GM23338 (cell line): Measurements from ENCODE around the gene CCDC12. TPM values are rescaled to one million over a fixed set of nuclear protein-coding genes. Genes with fewer than 3 reads are reported as not detected.

ENCODE experiments used
- ATAC-seq: fragments of 200-7000 bp; cut with Tn5 transposase; 3 replicates; pipeline ENCODE4 v1.9.1; 2020
- DNase-seq: peaks from one replicate; pipeline ENCODE4 v3.0.0-alpha.2; 2015; ENCODE audit warnings: low spot score
- H2AFZ ChIP-seq: fragments of 200-600 bp; sonication (generic); 2 replicates; pipeline ENCODE4 v1.8.0; 2016; ENCODE audit warnings: antibody characterized with exemption, mild to moderate bottlenecking, moderate library complexity
- H3F3A ChIP-seq: fragments of 200-600 bp; sonication (generic); replicated peaks from 2 replicates; pipeline ENCODE4 v1.8.0; 2017; ENCODE audit warnings: antibody characterized with exemption, mixed run types, low read depth
- H3K27ac ChIP-seq: fragments of 200-600 bp; sonication (generic); 2 replicates; pipeline ENCODE4 v1.6.1; 2016; ENCODE audit warnings: low read depth
- H3K27me3 ChIP-seq: fragments of 200-600 bp; sonication (generic); 2 replicates; pipeline ENCODE4 v1.8.0; 2016; ENCODE audit warnings: mild to moderate bottlenecking, mixed run types, moderate library complexity; ENCODE audit not compliant: insufficient read depth
- H3K36me3 ChIP-seq: fragments of 200-600 bp; sonication (generic); 2 replicates; pipeline ENCODE4 v1.8.0; 2016; ENCODE audit warnings: mild to moderate bottlenecking; ENCODE audit not compliant: insufficient read depth
- H3K4me1 ChIP-seq: fragments of 200-600 bp; sonication (generic); 2 replicates; pipeline ENCODE4 v1.8.0; 2016; ENCODE audit warnings: mild to moderate bottlenecking, moderate library complexity; ENCODE audit not compliant: insufficient read depth
- H3K4me2 ChIP-seq: fragments of 200-600 bp; sonication (generic); 2 replicates; pipeline ENCODE4 v1.7.1; 2017; ENCODE audit warnings: mixed run types
- H3K4me3 ChIP-seq: fragments of 200-600 bp; sonication (generic); 2 replicates; pipeline ENCODE4 v1.6.1; 2016; ENCODE audit warnings: mixed run types
- H3K79me2 ChIP-seq: fragments of 200-600 bp; sonication (generic); replicated peaks from 2 replicates; pipeline ENCODE4 v1.8.0; 2017; ENCODE audit warnings: mild to moderate bottlenecking; ENCODE audit not compliant: insufficient read depth
- H3K9me2 ChIP-seq: fragments of 200-600 bp; sonication (generic); 2 replicates; pipeline ENCODE4 v1.8.0; 2017; ENCODE audit not compliant: insufficient read depth
- H4K20me1 ChIP-seq: fragments of 200-600 bp; sonication (generic); replicated peaks from 2 replicates; pipeline ENCODE4 v1.8.0; 2017; ENCODE audit warnings: mild to moderate bottlenecking; ENCODE audit not compliant: insufficient read depth
- H3K27ac Mint-ChIP-seq: 2 replicates; pipeline ENCODE4 v1.8.0; 2020; ENCODE audit warnings: inconsistent platforms, mild to moderate bottlenecking, moderate library complexity, mixed read lengths
- H3K27me3 Mint-ChIP-seq: 3 replicates; pipeline ENCODE4 v1.8.0; 2022; ENCODE audit warnings: low read depth, mild to moderate bottlenecking, moderate library complexity, mixed read lengths, inconsistent platforms; ENCODE audit not compliant: insufficient read depth, poor library complexity
- H3K36me3 Mint-ChIP-seq: 3 replicates; pipeline ENCODE4 v1.8.0; 2021; ENCODE audit warnings: low read depth, mild to moderate bottlenecking, inconsistent platforms, moderate library complexity, mixed read lengths
- H3K4me1 Mint-ChIP-seq: 3 replicates; pipeline ENCODE4 v1.8.0; 2020; ENCODE audit warnings: mild to moderate bottlenecking, inconsistent platforms, mixed read lengths
- H3K4me3 Mint-ChIP-seq: 3 replicates; pipeline ENCODE4 v1.8.0; 2021; ENCODE audit warnings: moderate library complexity, mild to moderate bottlenecking, inconsistent platforms, mixed read lengths
- H3K9me3 Mint-ChIP-seq: 3 replicates; pipeline ENCODE4 v1.8.0; 2020; ENCODE audit warnings: moderate library complexity, mild to moderate bottlenecking, inconsistent platforms, mixed read lengths
- EZH2 ChIP-seq: fragments of 200-600 bp; sonication (generic); IDR thresholded peaks from one replicate; pipeline ENCODE4 v1.8.0; 2017; ENCODE audit warnings: antibody characterized with exemption, mild to moderate bottlenecking, low read depth; ENCODE audit not compliant: unreplicated experiment
- EZH2phosphoT487 ChIP-seq: fragments of 200-600 bp; sonication (generic); IDR thresholded peaks from one replicate; pipeline ENCODE4 v1.8.1; 2018; ENCODE audit warnings: antibody characterized with exemption; ENCODE audit not compliant: unreplicated experiment
- REST ChIP-seq: IDR thresholded peaks from one replicate; pipeline ENCODE4 v1.6.1; 2018; ENCODE audit warnings: antibody characterized with exemption; ENCODE audit not compliant: unreplicated experiment
- STAT1 ChIP-seq: IDR thresholded peaks from one replicate; pipeline ENCODE4 v1.6.1; 2016; ENCODE audit warnings: antibody characterized with exemption; ENCODE audit not compliant: unreplicated experiment
- ZNF114 ChIP-seq: fragments of 250-450 bp; sonication (Bioruptor Pico); IDR thresholded peaks from 2 replicates; pipeline ENCODE4 v1.5.0; 2020; ENCODE audit warnings: mild to moderate bottlenecking, moderate library complexity
- polyA plus RNA-seq: library from polyadenylated mRNA; unstranded; fragments of >200 nt; fragmentation: Nextera tagmentation; extraction: Ambion mirVana; gene quantifications from 2 replicates; pipeline ENCODE4 v1.2.1, GENCODE V29; 2016
- total RNA-seq: library from RNA; depleted of rRNA; stranded (reverse); fragments of >200 nt; shearing (Covaris generic); gene quantifications from 2 replicates; pipeline ENCODE4 v1.2.3, GENCODE V29; 2014

The CCDC12 gene
- total and polyA plus RNA-seq, 2 experiments from 2014 or later: 42.9 to 133 TPM

- no peak for TF ChIP-seq REST
- no peak for TF ChIP-seq ZNF114 (CRISPR knock-in tag)
- TF ChIP-seq EZH2phosphoT487: no peak
- TF ChIP-seq EZH2: no peak
These were observed 76.6 kb downstream of the CCDC12 start (continued) for GRCh38 chr3:46900007-46900292.

- no peak overlapping the region for H3K27ac ChIP-seq
- Mint-ChIP-seq H3K36me3 (no peaks in the 10 kb centered on the region), H3K27me3 (peaks cover 27% of the 10 kb centered on the region), H3K9me3 (no peaks in the 10 kb centered on the region), H3K4me1 (peaks cover 8% of the 10 kb centered on the region; the same call in 2 of the 3 replicates), H3K27ac (no peak overlapping the region), H3K4me3 (peak overlapping the region; percentile 62; the same call in 2 of the 3 replicates)
- no peaks in the 10 kb centered on the region for H3K79me2 ChIP-seq
- 0 out of 2 replicates have a peak, but pooled peaks cover 3% of the 10 kb centered on the region for H4K20me1 ChIP-seq
- peak overlapping the region; percentile 74; the same call in 1 of the 2 replicates for H2AFZ ChIP-seq
- H3K4me2 ChIP-seq: peak overlapping the region; percentile 76
- no peaks in the 10 kb centered on the region for H3F3A ChIP-seq
- peak overlapping the region; percentile 45; the same call in 1 of the 2 replicates for H3K4me3 ChIP-seq
- no peaks in the 10 kb centered on the region for H3K36me3 ChIP-seq
- DNase-seq (no peak), ATAC-seq (peak; percentile 5; the same call in 2 of the 3 replicates)
- no peak for TF ChIP-seq STAT1
- H3K9me2 ChIP-seq: no peaks in the 10 kb centered on the region
- no peaks in the 10 kb centered on the region for H3K4me1 ChIP-seq
- peaks cover 21% of the 10 kb centered on the region for H3K27me3 ChIP-seq
These were observed 77.2 kb downstream of the CCDC12 start for GRCh38 chr3:46899151-46900006.

- Mint-ChIP-seq H3K4me3 (peak overlapping the region; percentile 62), H3K27me3 (peaks cover 35% of the 10 kb centered on the region), H3K36me3 (no peaks in the 10 kb centered on the region), H3K4me1 (peaks cover 8% of the 10 kb centered on the region; the same call in 2 of the 3 replicates), H3K27ac (no peak overlapping the region), H3K9me3 (no peaks in the 10 kb centered on the region)
- ATAC-seq (peak; percentile 76), DNase-seq (peak; percentile 69)
- peak overlapping the region; percentile 74; the same call in 1 of the 2 replicates for H2AFZ ChIP-seq
- H3K4me1 ChIP-seq: no peaks in the 10 kb centered on the region
- H4K20me1 ChIP-seq: 0 out of 2 replicates have a peak, but pooled peaks cover 3% of the 10 kb centered on the region
- peak overlapping the region; percentile 45 for H3K4me3 ChIP-seq
- H3K36me3 ChIP-seq: no peaks in the 10 kb centered on the region
- TF ChIP-seq REST: no peak
- peak; percentile 32 for TF ChIP-seq EZH2
- H3F3A ChIP-seq: no peaks in the 10 kb centered on the region
- H3K79me2 ChIP-seq: no peaks in the 10 kb centered on the region
- H3K9me2 ChIP-seq: no peaks in the 10 kb centered on the region
- H3K4me2 ChIP-seq: peak overlapping the region; percentile 76
- H3K27me3 ChIP-seq: peaks cover 27% of the 10 kb centered on the region
- H3K27ac ChIP-seq: no peak overlapping the region
These were observed 78.0 kb downstream of the CCDC12 start for GRCh38 chr3:46898321-46899150.
